IPS-NIHi7 (cell line): ENCODE measurements around the gene CCSER1.
"Not testable (repeated sequence)": the region's sequence is repeated elsewhere in the genome, so short reads cannot be mapped to it uniquely, and the experiment has no call there.

ENCODE experiments used
- DNase-seq: peaks from one replicate; pipeline ENCODE4 v3.0.0; 2012; ENCODE audit warnings: mixed read lengths; ENCODE audit errors: extremely low spot score

The CCSER1 gene

GRCh38 chr4:90838859-90839258 is 711.7 kb downstream of the CCSER1 start:
- not testable (repeated sequence) for DNase-seq

GRCh38 chr4:90840291-90840690 is 713.1 kb downstream of the CCSER1 start:
- DNase-seq = no peak

GRCh38 chr4:90840828-90841227 is 713.6 kb downstream of the CCSER1 start:
- no peak for DNase-seq

DNA sequence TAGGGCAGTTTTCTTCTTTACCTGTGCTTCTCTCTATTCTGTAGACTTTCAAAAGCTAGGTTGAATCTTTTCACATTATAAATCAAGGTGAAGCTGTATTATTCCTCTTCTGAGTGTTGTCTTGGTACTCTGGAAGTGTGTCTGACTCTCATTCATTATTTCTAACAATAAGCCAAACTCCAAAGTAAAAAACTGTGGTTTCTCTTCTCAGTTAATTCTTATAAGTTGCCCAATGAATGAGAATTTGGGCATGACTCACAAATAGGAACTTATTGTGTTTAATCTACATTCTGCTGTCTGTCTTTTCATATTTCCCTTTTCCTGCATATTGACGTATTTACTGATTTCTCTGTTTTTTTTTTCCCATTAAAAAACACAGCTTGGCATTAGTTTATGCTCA is 714.5 kb downstream of the CCSER1 start:
- no peak for DNase-seq

DNA sequence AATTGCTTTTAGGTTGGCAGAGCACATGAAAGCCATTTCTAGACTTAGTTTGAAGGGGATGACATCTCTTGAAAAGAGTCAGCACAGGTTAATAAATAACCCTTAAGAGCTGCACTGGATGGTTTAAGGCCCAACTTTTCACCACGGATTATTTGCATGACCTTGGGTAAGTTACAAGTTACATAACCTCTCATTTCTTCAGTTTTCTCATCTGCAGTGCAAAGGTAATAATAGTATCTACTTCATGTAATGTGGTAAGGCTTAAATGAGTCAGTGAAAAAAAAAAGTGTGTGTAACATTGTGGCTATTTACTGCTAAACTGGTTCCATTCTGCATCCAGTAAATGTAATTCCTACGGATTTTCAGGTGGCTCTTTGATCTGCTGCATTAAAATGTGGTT is 715.8 kb downstream of the CCSER1 start:
- DNase-seq = no peak

GRCh38 chr4:90844241-90844640 is 717.0 kb downstream of the CCSER1 start:
- no peak for DNase-seq

GRCh38 chr4:90845777-90846176 is 718.6 kb downstream of the CCSER1 start:
- no peak for DNase-seq

GRCh38 chr4:90852237-90852636 is 725.0 kb downstream of the CCSER1 start:
- peak; percentile 27 for DNase-seq

DNA sequence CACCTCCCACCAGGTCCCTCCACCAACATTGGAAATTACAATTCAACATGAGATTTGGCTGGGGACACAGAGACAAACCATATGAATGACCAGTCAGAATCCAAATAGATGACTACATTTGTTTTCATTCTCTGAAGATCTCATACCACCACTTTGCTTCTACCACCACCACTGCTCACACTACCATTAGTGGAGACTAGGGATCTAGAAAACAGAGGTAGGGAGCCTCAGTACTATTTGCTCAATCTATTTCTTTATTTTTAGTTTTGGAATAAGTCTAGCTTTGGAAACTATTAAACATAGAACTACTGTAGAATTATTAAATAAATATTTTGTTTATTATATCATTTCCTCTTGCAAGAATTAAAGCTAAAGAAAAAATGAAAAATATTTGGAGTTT is 727.9 kb downstream of the CCSER1 start:
- no peak for DNase-seq

- DNase-seq = no peak
These were observed 730.1 kb downstream of the CCSER1 start for GRCh38 chr4:90857081-90857820.

DNA sequence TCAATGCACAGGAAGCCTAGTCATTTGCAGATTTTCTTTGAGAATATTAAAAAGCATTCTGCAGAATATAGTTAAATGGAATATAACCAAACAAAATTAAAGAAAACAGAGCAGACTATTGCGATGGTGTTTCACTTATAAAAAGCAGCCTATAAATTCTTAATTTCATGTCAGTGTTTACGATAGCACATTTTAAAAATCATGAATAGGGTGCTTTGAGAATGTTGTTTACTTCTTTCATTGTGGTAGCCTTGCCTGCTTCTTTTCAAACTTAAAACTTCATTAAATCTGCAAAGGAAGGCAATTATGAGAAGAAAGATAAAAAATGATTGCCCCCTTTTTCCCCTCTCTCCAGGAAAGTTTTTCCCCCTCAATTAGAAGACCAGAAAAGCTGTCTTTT is 748.6 kb downstream of the CCSER1 start:
- no peak for DNase-seq

- DNase-seq = no peak
These were observed 749.1 kb downstream of the CCSER1 start for GRCh38 chr4:90876296-90876695.

- no peak for DNase-seq
These were observed 756.3 kb downstream of the CCSER1 start for GRCh38 chr4:90883519-90883918.

DNA sequence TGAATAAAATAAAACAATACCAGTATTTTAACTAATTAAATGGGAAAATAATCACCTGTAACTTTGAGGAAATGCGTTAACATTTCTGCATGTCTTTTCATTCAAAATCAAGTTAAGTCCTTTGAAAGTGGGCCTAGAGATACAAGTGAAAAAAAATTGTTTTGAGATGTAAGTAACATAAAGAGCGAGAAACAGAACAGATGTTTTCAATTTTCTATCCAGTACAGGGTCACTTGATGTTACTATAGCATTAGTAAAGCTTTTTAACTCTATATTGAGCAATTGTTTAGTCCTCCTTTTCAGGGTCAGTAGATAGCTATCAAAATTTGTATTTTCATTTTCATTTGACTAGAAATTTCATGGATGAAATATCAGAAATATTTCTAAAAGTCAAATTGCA is 761.4 kb downstream of the CCSER1 start:
- no peak for DNase-seq

DNA sequence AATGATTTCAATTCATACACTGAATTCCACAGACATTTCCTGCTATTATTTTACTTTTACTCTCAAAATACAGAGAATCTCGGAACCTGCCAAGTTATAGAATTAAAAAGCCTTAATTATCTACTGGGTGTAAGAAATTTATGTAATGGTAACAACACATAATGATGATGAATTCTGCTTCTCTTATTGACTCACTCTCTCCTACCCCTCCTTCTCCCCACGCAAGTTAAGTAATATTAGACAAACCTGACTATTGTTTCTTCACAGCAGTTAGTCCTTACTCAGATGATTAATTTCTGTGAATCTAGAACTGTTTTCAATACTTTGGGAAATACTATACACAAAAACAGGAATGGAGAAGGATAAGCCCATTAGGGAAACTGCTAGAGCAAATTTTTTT is 762.0 kb downstream of the CCSER1 start:
- DNase-seq = no peak

DNA sequence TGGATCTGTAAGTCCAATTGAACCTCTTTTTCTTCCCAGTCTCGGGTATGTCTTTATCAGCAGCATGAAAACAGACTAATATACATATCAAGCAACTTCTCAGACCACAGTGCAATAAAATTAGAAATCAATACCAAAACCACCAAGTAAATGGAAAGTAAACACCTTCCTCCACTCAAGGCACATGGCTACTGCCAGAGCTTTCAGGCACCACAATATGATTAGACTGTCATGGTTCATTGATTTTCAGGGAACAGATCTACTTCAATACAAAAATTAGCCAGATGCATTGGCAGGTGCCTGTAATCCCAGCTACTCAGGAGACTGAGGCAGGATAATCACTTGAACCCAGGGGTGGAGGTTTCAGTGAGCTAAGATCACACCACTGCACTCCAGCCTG is 776.2 kb downstream of the CCSER1 start:
- DNase-seq = not testable (repeated sequence)

DNA sequence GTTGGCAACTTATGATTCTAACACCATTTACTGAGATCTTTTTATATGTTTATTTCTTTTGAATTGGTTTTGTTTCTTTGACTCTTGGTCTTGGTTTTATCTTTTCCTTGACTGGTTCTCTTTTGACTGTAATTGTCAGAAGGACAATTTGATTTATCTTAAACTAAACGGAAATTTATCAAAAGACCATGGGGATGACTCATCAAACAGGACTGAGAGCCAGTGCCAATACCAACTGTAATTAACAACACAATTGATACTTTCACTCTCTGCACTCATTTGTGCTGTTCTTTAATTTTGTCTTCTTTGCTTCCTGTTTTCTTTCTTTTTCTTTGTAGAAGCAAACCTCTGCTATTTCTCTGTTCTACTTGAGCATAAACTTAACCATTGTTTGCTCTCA is 776.8 kb downstream of the CCSER1 start:
- DNase-seq = no peak

DNA sequence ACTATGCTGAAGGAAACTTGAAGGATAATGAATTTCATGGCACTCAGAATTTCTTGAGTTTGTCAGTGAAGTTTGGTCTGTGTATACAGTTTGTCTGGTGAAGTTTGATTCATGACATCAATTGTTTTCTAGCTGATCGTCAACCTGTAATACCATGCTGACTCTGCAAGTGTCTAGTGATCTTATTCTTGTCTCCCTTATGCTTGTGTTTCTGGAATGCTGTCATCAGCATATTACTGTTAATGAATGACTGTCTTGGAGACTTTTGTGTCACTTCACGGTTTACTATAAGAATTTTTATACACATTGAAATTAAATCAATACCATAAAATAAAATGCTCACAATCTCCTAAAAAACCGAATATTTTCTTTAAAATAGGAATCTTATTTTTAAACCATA is 779.0 kb downstream of the CCSER1 start:
- DNase-seq = no peak

- not testable (repeated sequence) for DNase-seq
These were observed 784.7 kb downstream of the CCSER1 start for GRCh38 chr4:90911724-90912434.

DNA sequence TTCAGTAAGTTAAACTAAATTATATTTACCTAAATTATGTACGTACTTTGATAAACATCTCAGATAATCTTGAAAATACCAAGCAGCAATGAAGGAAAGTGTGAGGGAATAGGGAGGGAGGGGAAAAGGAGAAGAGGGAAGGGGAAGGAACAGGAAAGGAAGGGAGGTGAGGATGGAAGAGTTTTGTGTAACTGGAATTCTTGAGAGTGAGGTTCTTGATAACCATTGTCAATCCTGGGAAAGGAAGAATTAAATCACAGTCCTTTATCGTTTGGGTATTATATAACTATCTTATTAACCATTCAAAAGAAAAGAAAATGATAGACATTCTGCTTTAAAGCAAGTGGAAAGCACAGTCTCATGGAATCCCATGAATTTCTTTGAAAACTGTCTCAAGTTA is 795.0 kb downstream of the CCSER1 start:
- DNase-seq = no peak

- DNase-seq = no peak
These were observed 799.8 kb downstream of the CCSER1 start for GRCh38 chr4:90926957-90927356.

- no peak for DNase-seq
These were observed 816.1 kb downstream of the CCSER1 start for GRCh38 chr4:90943311-90943710.

- no peak for DNase-seq
These were observed 819.8 kb downstream of the CCSER1 start for GRCh38 chr4:90946945-90947344.
